ENCODE results near the gene DENND6B. TPM values are rescaled to one million over a fixed set of nuclear protein-coding genes. Genes with fewer than 3 reads are reported as not detected.

Gene DENND6B
- total RNA-seq, 1 experiment from 2014 or later: 13.2 TPM

DNA sequence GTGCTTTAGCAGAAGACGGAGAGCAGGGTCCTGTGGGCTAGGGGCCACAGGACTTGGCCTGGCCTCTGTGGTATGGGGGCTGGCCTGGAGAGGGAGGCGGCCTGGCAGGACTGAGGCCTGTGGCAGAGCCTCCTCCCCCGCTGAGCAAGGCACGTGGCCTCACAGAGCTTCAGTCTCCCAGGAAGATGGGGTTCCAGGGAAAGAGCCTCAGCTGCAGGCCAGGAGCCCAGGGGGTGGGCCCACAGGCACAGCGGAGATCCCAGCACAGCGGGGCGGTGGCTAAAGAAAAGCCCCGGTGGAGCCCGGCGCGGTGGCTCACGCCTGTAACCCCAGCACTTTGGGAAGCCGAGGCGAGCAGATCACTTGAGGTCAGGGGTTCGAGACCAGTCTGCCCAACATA is 67.5 kb downstream of the DENND6B start:
- TF ChIP-seq, protein P1, sequence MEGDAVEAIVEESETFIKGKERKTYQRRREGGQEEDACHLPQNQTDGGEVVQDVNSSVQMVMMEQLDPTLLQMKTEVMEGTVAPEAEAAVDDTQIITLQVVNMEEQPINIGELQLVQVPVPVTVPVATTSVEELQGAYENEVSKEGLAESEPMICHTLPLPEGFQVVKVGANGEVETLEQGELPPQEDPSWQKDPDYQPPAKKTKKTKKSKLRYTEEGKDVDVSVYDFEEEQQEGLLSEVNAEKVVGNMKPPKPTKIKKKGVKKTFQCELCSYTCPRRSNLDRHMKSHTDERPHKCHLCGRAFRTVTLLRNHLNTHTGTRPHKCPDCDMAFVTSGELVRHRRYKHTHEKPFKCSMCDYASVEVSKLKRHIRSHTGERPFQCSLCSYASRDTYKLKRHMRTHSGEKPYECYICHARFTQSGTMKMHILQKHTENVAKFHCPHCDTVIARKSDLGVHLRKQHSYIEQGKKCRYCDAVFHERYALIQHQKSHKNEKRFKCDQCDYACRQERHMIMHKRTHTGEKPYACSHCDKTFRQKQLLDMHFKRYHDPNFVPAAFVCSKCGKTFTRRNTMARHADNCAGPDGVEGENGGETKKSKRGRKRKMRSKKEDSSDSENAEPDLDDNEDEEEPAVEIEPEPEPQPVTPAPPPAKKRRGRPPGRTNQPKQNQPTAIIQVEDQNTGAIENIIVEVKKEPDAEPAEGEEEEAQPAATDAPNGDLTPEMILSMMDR (IDR thresholded peaks at IDR 0.05; ENCODE audit: unreplicated experiment): no peak
- BruUV-seq (replicated peaks): no TSS peak
- CTCF ChIA-PET: interaction anchor here (0.7 kb wide), 1 partner anchor 110 kb away, joined by 4 read pairs; no protein-coding TSS in a partner anchor
- H3K27ac Mint-ChIP-seq (ENCODE audit: unreplicated experiment): no peak overlapping the region
- intact Hi-C loops (cut with micrococcal nuclease; ENCODE audit: unreplicated experiment): no loop called here
- no peaks in the 10 kb centered on the region for H3K27me3 Mint-ChIP-seq (ENCODE audit: unreplicated experiment)
- H3K4me3 Mint-ChIP-seq (ENCODE audit: low read depth, unreplicated experiment): peak overlapping the region; percentile 58
- H3K36me3 Mint-ChIP-seq (ENCODE audit: insufficient read depth, unreplicated experiment): peaks cover 25% of the 10 kb centered on the region
- H3K9me3 Mint-ChIP-seq (ENCODE audit: low read depth, unreplicated experiment): no peaks in the 10 kb centered on the region
- H3K4me1 Mint-ChIP-seq (ENCODE audit: low read depth, unreplicated experiment): peaks cover 9% of the 10 kb centered on the region
- no peak for DNase-seq

Other genes starting within 250 kb of the DENND6B start
- gene MLC1, start 241.6 kb downstream of the DENND6B start, total RNA-seq (2022): not detected in 2 replicates
- not detected in 2 replicates for gene MOV10L1, start 237.0 kb downstream of the DENND6B start, total RNA-seq (2022)
- 1.6 and 2.0 TPM in 2 replicates for gene PANX2, start 156.3 kb downstream of the DENND6B start, total RNA-seq (2022)
- gene TRABD, start 141.1 kb downstream of the DENND6B start, total RNA-seq (2022): 57.3 and 62.9 TPM in 2 replicates
- 28.6 and 29.5 TPM in 2 replicates for gene SELENOO, start 126.0 kb downstream of the DENND6B start, total RNA-seq (2022)
- 49.7 and 54.7 TPM in 2 replicates for gene TUBGCP6, start 82.0 kb downstream of the DENND6B start, total RNA-seq (2022)
- 52.9 and 69.2 TPM in 2 replicates for gene HDAC10, start 75.7 kb downstream of the DENND6B start, total RNA-seq (2022)
- 21.1 and 27.5 TPM in 2 replicates for gene MAPK12, start 65.3 kb downstream of the DENND6B start, total RNA-seq (2022)
- 14.3 and 23.7 TPM in 2 replicates for gene MAPK11, start 56.6 kb downstream of the DENND6B start, total RNA-seq (2022)
- gene PLXNB2, start 19.4 kb downstream of the DENND6B start, total RNA-seq (2022): 298 and 337 TPM in 2 replicates
- 47.1 and 50.0 TPM in 2 replicates for gene PPP6R2, start 16.3 kb upstream of the DENND6B start, total RNA-seq (2022)
- 102 and 104 TPM in 2 replicates for gene SBF1, start 148.0 kb upstream of the DENND6B start, total RNA-seq (2022)
- 10.2 and 13.6 TPM in 2 replicates for gene ADM2, start 154.5 kb upstream of the DENND6B start, total RNA-seq (2022)
- 0.45 TPM in 1 of 2 replicates, not detected in the other for gene MIOX, start 159.8 kb upstream of the DENND6B start, total RNA-seq (2022)
- gene LMF2, start 180.7 kb upstream of the DENND6B start, total RNA-seq (2022): 85.2 and 87.1 TPM in 2 replicates
- 73.2 and 92.0 TPM in 2 replicates for gene NCAPH2, start 181.2 kb upstream of the DENND6B start, total RNA-seq (2022)
- gene SCO2, start 198.6 kb upstream of the DENND6B start, total RNA-seq (2022): 3.6 and 5.3 TPM in 2 replicates
- 44.1 and 62.2 TPM in 2 replicates for gene TYMP, start 203.0 kb upstream of the DENND6B start, total RNA-seq (2022)
- 1.6 and 3.0 TPM in 2 replicates for gene KLHDC7B, start 218.9 kb upstream of the DENND6B start, total RNA-seq (2022)
- gene SYCE3, start 235.9 kb upstream of the DENND6B start, total RNA-seq (2022): not detected in 2 replicates

Data from Calu3 (cell line).